HFF-Myc (cell line): ENCODE measurements around the gene IL16.

Experiments used
- DNase-seq: peaks from one replicate; pipeline ENCODE4 v3.0.0-alpha.2; 2011; ENCODE audit warnings: low read depth; ENCODE audit errors: extremely low read depth
- H3K4me3 ChIP-seq: replicated peaks from 2 replicates; pipeline ENCODE4 v1.5.1; 2011; ENCODE audit warnings: low read depth, mild to moderate bottlenecking, control low read depth, low read length
- CTCF ChIP-seq: IDR thresholded peaks from 2 replicates; pipeline ENCODE4 v1.5.1; 2012; ENCODE audit warnings: mild to moderate bottlenecking, low read depth, low read length, control low read depth; ENCODE audit errors: missing control alignments

The IL16 gene

GRCh38 chr15:81213982-81214381, 17.3 kb downstream of the IL16 start:
- no peak overlapping the region for H3K4me3 ChIP-seq
- no peak for TF ChIP-seq CTCF
- no peak for DNase-seq

- TF ChIP-seq CTCF = no peak
- H3K4me3 ChIP-seq = no peak overlapping the region
- DNase-seq = no peak
Measured at GRCh38 chr15:81215531-81215930, 18.9 kb downstream of the IL16 start.

GRCh38 chr15:81215983-81216382, 19.3 kb downstream of the IL16 start:
- no peak for TF ChIP-seq CTCF
- H3K4me3 ChIP-seq = no peak overlapping the region
- DNase-seq = no peak

- TF ChIP-seq CTCF = no peak
- no peak overlapping the region for H3K4me3 ChIP-seq
- no peak for DNase-seq
Measured at GRCh38 chr15:81216422-81216821, 19.7 kb downstream of the IL16 start.

GRCh38 chr15:81221449-81221848, 24.8 kb downstream of the IL16 start:
- no peak for TF ChIP-seq CTCF
- no peak overlapping the region for H3K4me3 ChIP-seq
- DNase-seq = no peak

GRCh38 chr15:81222007-81222406, 25.3 kb downstream of the IL16 start:
- no peak for TF ChIP-seq CTCF
- no peak overlapping the region for H3K4me3 ChIP-seq
- DNase-seq = no peak

GRCh38 chr15:81223346-81223971, 26.8 kb downstream of the IL16 start:
- TF ChIP-seq CTCF = no peak
- no peak overlapping the region for H3K4me3 ChIP-seq
- no peak for DNase-seq
